Endodermal cell (in vitro differentiated cells): Measurements from ENCODE around the gene MCOLN1. TPM values are rescaled to one million over a fixed set of nuclear protein-coding genes. Genes with fewer than 3 reads are reported as not detected.

ENCODE experiments used
- DNase-seq: peaks from one replicate; pipeline ENCODE4 v3.0.0-alpha.2; 2017
- H3K27ac ChIP-seq: 2 replicates; pipeline ENCODE4 v1.5.1; 2013; ENCODE audit warnings: mild to moderate bottlenecking, low read depth, low read length, moderate library complexity
- H3K27me3 ChIP-seq: 2 replicates; pipeline ENCODE4 v1.6.1; 2013; ENCODE audit warnings: mild to moderate bottlenecking, low read length, moderate library complexity; ENCODE audit not compliant: insufficient read depth, control insufficient read depth, poor library complexity, severe bottlenecking
- H3K36me3 ChIP-seq: 2 replicates; pipeline ENCODE4 v1.7.0; 2013; ENCODE audit warnings: mild to moderate bottlenecking, low read length, moderate library complexity; ENCODE audit not compliant: control insufficient read depth, insufficient read depth
- H3K4me1 ChIP-seq: one replicate; pipeline ENCODE4 v1.7.0; 2013; ENCODE audit warnings: low read length; ENCODE audit not compliant: control insufficient read depth, insufficient read depth
- H3K4me3 ChIP-seq: 2 replicates; pipeline ENCODE4 v1.5.1; 2013; ENCODE audit warnings: mild to moderate bottlenecking, low read length, moderate library complexity
- H3K9ac ChIP-seq: 2 replicates; pipeline ENCODE4 v1.6.1; 2013; ENCODE audit warnings: mild to moderate bottlenecking, low read length, moderate library complexity; ENCODE audit not compliant: poor library complexity, severe bottlenecking; ENCODE audit errors: extremely low read depth
- H3K9me3 ChIP-seq: 2 replicates; pipeline ENCODE4 v1.6.1; 2013; ENCODE audit warnings: mild to moderate bottlenecking, low read length, moderate library complexity; ENCODE audit not compliant: control insufficient read depth
- H3K27ac Mint-ChIP-seq: 2 replicates; pipeline ENCODE4 v1.8.0; 2020; ENCODE audit warnings: mixed read lengths
- H3K27me3 Mint-ChIP-seq: 2 replicates; pipeline ENCODE4 v1.8.0; 2021; ENCODE audit warnings: mild to moderate bottlenecking, mixed read lengths; ENCODE audit not compliant: insufficient read depth
- H3K36me3 Mint-ChIP-seq: 2 replicates; pipeline ENCODE4 v1.8.0; 2020; ENCODE audit warnings: low read depth, mixed read lengths
- H3K4me1 Mint-ChIP-seq: 2 replicates; pipeline ENCODE4 v1.8.0; 2020; ENCODE audit warnings: mixed read lengths
- H3K4me3 Mint-ChIP-seq: 2 replicates; pipeline ENCODE4 v1.8.0; 2020; ENCODE audit warnings: mild to moderate bottlenecking, moderate library complexity, mixed read lengths
- H3K9me3 Mint-ChIP-seq: 2 replicates; pipeline ENCODE4 v1.8.0; 2020; ENCODE audit warnings: mild to moderate bottlenecking, mixed read lengths
- WGBS, 2 experiments: methylation state at CpG; one replicate each; pipeline versions ENCODE4 v1.1.5 to v1.1.7; 2013; ENCODE audit warnings: missing lambda C conversion rate in 2 of 2, mixed read lengths in 1 of 2; ENCODE audit not compliant: insufficient coverage in 1 of 2, insufficient read length in 1 of 2; 5-methylcytosine and 5-hydroxymethylcytosine counted together
- total RNA-seq, 2 donors: library from RNA; stranded (reverse); fragmentation: NEBNext Ultra II Directional in 1 of 2; extraction: Animal tissue kit (Norgen Biotek cat#: 25700) in 1 of 2; gene quantifications; 2 replicates in 1 of 2; 3 replicates in 1 of 2; pipeline ENCODE4 v1.2.1, GENCODE V29; 2021
- TF ChIP-seq, protein P1 (sequence below): fragments of 200-600 bp; sonication (generic); conservative IDR thresholded peaks from 2 replicates; pipeline ENCODE4 v1.5.0; 2021; ENCODE audit warnings: antibody characterized with exemption, mild to moderate bottlenecking

Gene MCOLN1
- total RNA-seq, 2 donors from 2014 or later, result 18.0 to 21.4 TPM

DNA sequence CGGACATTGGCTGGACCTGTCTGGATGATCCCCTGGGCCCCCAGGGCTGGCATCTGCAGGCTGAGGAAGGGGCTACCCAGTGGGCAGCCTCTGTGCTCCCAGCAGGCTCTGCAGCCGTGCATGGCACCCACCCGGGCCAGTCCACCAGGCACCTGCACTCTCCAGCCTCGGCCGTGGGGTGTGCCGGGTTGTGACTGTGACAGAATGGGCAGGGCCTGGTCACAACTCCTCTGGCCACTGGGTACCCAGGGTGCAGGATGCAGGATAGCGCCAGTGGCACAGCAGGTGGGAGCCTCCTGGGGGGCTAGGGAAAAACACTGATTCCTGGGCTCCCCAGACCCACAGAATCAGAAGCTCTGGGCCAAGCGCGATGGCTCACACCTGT, 43.6 kb upstream of the MCOLN1 start:
- Mint-ChIP-seq H3K4me1 (peaks cover 10% of the 10 kb centered on the region), H3K27me3 (no peaks in the 10 kb centered on the region), H3K9me3 (no peaks in the 10 kb centered on the region), H3K36me3 (no peaks in the 10 kb centered on the region), H3K4me3 (no peak overlapping the region), H3K27ac (no peak overlapping the region)
- TF ChIP-seq, protein P1, sequence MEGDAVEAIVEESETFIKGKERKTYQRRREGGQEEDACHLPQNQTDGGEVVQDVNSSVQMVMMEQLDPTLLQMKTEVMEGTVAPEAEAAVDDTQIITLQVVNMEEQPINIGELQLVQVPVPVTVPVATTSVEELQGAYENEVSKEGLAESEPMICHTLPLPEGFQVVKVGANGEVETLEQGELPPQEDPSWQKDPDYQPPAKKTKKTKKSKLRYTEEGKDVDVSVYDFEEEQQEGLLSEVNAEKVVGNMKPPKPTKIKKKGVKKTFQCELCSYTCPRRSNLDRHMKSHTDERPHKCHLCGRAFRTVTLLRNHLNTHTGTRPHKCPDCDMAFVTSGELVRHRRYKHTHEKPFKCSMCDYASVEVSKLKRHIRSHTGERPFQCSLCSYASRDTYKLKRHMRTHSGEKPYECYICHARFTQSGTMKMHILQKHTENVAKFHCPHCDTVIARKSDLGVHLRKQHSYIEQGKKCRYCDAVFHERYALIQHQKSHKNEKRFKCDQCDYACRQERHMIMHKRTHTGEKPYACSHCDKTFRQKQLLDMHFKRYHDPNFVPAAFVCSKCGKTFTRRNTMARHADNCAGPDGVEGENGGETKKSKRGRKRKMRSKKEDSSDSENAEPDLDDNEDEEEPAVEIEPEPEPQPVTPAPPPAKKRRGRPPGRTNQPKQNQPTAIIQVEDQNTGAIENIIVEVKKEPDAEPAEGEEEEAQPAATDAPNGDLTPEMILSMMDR, result no peak
- 93 to 97% methylated on average over 7 to 9 of the region's 9 CpGs for WGBS, 2 experiments
- no peaks in the 10 kb centered on the region for H3K4me1 ChIP-seq
- H3K4me3 ChIP-seq, result no peak overlapping the region
- H3K9ac ChIP-seq, result no peak overlapping the region
- no peaks in the 10 kb centered on the region for H3K27me3 ChIP-seq
- no peaks in the 10 kb centered on the region for H3K36me3 ChIP-seq
- no peak for DNase-seq
- no peaks in the 10 kb centered on the region for H3K9me3 ChIP-seq
- no peak overlapping the region for H3K27ac ChIP-seq

DNA sequence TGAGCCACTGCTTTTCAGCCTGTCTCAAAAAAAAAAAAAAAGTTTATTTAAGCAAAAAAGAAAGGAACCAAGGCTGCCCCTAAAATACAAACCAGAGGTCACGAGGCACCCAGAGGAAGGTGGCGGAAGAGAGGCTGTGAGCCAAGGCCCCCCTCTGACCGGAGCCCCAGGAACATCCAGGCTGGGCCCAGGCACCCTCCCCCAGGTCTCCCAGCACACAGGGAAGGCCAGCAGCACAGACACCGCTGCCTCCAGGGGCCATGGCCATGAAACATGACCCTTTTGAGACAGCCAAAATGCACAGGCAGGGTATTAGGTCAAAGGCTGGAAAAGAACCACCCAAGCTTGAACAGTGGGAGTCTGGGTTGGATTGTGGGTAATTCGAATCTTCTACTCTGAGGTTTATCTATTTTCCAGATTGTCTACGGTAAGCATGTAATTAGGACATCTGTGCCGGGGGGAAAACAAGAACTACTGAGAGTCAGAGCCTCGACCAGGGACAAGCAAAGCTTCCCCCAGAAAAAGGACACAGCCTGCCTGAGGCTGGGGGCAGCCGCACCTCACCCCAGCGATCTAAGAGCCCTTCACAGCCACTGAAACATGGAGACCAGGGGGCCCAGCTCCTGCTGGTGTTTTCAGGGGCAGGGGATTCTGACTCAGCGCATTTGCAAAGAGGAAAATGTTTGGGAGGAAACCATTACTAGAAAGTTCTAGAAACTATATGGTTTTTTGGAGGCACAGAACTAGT, 42.0 kb upstream of the MCOLN1 start:
- no peaks in the 10 kb centered on the region for H3K9me3 ChIP-seq
- H3K27me3 ChIP-seq, result no peaks in the 10 kb centered on the region
- H3K4me1 ChIP-seq, result no peaks in the 10 kb centered on the region
- no peaks in the 10 kb centered on the region for H3K36me3 ChIP-seq
- H3K9me3 Mint-ChIP-seq, result no peaks in the 10 kb centered on the region
- no peak overlapping the region for H3K27ac Mint-ChIP-seq
- no peak for DNase-seq
- no peaks in the 10 kb centered on the region for H3K27me3 Mint-ChIP-seq
- peaks cover 10% of the 10 kb centered on the region for H3K4me1 Mint-ChIP-seq
- WGBS, 2 experiments, result 85 to 86% methylated on average over 6 to 11 of the region's 11 CpGs
- H3K4me3 ChIP-seq, result no peak overlapping the region
- no peaks in the 10 kb centered on the region for H3K36me3 Mint-ChIP-seq
- TF ChIP-seq, protein P1, result no peak
- no peak overlapping the region for H3K4me3 Mint-ChIP-seq
- H3K9ac ChIP-seq, result no peak overlapping the region
- H3K27ac ChIP-seq, result peak overlapping the region; percentile 38

DNA sequence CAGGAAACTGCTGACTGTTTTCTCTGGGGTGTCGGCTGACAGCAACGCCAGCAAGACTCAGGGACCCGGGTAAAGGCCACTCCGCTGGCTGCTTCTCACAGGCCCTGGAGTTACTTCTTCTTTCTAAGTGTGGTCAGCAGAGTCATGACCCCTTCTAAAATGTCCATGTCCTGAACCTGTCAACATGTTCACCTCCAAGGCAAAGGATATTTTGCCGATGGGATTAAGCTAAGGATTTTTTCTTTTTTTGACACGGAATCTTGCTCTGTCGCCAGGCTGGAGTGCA, 41.5 kb upstream of the MCOLN1 start:
- H3K9ac ChIP-seq, result no peak overlapping the region
- peaks cover 10% of the 10 kb centered on the region for H3K4me1 Mint-ChIP-seq
- no peak overlapping the region for H3K4me3 ChIP-seq
- no peak overlapping the region for H3K27ac Mint-ChIP-seq
- no peaks in the 10 kb centered on the region for H3K9me3 ChIP-seq
- H3K36me3 ChIP-seq, result no peaks in the 10 kb centered on the region
- no peak for DNase-seq
- no peaks in the 10 kb centered on the region for H3K27me3 Mint-ChIP-seq
- 85 to 91% methylated on average over 6 to 7 of the region's 7 CpGs for WGBS, 2 experiments
- no peaks in the 10 kb centered on the region for H3K36me3 Mint-ChIP-seq
- TF ChIP-seq, protein P1, result no peak
- H3K4me1 ChIP-seq, result no peaks in the 10 kb centered on the region
- no peaks in the 10 kb centered on the region for H3K27me3 ChIP-seq
- no peak overlapping the region for H3K4me3 Mint-ChIP-seq
- H3K27ac ChIP-seq, result no peak overlapping the region
- H3K9me3 Mint-ChIP-seq, result no peaks in the 10 kb centered on the region
